Breast epithelium (tissue), 3 donors: ENCODE data around the gene PNPLA5.

ENCODE experiments used
- POLR2A ChIP-seq: fragments of 450-650 bp; IDR thresholded peaks from one replicate; pipeline ENCODE4 v1.6.1; 2016; ENCODE audit warnings: antibody characterized with exemption, mild to moderate bottlenecking, moderate library complexity
- POLR2AphosphoS5 ChIP-seq, 3 donors: sonication (generic); formaldehyde crosslinking; IDR thresholded peaks; one replicate each; pipeline ENCODE4 v1.6.1; 2017; ENCODE audit warnings: antibody characterized with exemption in 3 of 3
- TF ChIP-seq, protein P1 (sequence below), 3 donors: fragments of 450-650 bp; IDR thresholded peaks; one replicate each; pipeline ENCODE4 v1.5.1; 2016 to 2017; ENCODE audit warnings: antibody characterized with exemption in 3 of 3, mild to moderate bottlenecking in 3 of 3, moderate library complexity in 3 of 3

DNA sequence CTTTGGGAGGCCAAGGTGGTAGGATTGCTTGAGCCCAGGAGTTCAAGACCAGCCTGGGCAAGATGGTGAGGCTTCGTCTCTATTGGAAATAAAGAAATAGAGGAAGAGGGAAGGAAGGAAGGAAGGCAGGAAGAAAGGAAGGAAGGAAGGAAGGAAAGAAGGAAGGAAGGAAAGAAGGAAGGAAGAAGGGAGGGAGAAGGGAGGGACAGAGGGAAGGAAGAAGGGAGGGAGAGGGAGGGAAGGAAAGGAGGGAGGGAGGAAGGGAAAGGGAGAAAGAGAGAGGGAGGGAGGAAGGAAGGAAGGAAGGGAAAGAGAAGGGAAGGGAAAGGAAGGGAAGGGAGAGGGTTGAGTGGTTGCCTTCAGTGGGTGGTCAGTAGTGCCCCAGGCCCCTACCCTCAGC lies 17.9 kb upstream of the PNPLA5 start:
- TF ChIP-seq, protein P1, sequence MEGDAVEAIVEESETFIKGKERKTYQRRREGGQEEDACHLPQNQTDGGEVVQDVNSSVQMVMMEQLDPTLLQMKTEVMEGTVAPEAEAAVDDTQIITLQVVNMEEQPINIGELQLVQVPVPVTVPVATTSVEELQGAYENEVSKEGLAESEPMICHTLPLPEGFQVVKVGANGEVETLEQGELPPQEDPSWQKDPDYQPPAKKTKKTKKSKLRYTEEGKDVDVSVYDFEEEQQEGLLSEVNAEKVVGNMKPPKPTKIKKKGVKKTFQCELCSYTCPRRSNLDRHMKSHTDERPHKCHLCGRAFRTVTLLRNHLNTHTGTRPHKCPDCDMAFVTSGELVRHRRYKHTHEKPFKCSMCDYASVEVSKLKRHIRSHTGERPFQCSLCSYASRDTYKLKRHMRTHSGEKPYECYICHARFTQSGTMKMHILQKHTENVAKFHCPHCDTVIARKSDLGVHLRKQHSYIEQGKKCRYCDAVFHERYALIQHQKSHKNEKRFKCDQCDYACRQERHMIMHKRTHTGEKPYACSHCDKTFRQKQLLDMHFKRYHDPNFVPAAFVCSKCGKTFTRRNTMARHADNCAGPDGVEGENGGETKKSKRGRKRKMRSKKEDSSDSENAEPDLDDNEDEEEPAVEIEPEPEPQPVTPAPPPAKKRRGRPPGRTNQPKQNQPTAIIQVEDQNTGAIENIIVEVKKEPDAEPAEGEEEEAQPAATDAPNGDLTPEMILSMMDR (IDR thresholded peaks at IDR 0.05) = no peak
- TF ChIP-seq POLR2A (no peak), POLR2AphosphoS5 (IDR thresholded peaks at IDR 0.05) (no peak)
